ENCODE results near the gene DERA.

Gene DERA

GRCh38 chr12:15882118-15882971 is 28.8 kb upstream of the DERA start, which contains the start of gene STRAP (continued):
- no peak for TF ChIP-seq ZNF280C (tag by site-specific recombination; IDR thresholded peaks at IDR 0.05)
- peak; percentile 54; the same call in 1 of the 2 replicates for TF ChIP-seq ATF2 (tag by site-specific recombination; IDR thresholded peaks at IDR 0.05; ENCODE audit: low read depth)
- no peak; the same call in 1 of the 2 replicates for TF ChIP-seq ZNF792 (tag by site-specific recombination; IDR thresholded peaks at IDR 0.05)
- TF ChIP-seq KLF8 (tag by site-specific recombination; IDR thresholded peaks at IDR 0.05), result peak; percentile 86
- TF ChIP-seq ZNF155 (tag by site-specific recombination; IDR thresholded peaks at IDR 0.05), result no peak
- no peak for TF ChIP-seq ZNF837 (tag by site-specific recombination; IDR thresholded peaks at IDR 0.05)
- no peak for TF ChIP-seq ZNF626 (tag by site-specific recombination; IDR thresholded peaks at IDR 0.05)
- no peak for TF ChIP-seq ZBTB1 (tag by site-specific recombination; IDR thresholded peaks at IDR 0.05)
- TF ChIP-seq ZEB2 (tag by site-specific recombination; IDR thresholded peaks at IDR 0.05), result peak; percentile 74; the same call in 1 of the 2 replicates
- no peak for TF ChIP-seq PRDM10 (tag by site-specific recombination; IDR thresholded peaks at IDR 0.05)
- TF ChIP-seq ZNF501 (tag by site-specific recombination; IDR thresholded peaks at IDR 0.05), result no peak; the same call in 1 of the 2 replicates
- peak; percentile 68 for TF ChIP-seq ZNF600 (tag by site-specific recombination; IDR thresholded peaks at IDR 0.05)
- no peak for TF ChIP-seq ZBTB10 (tag by site-specific recombination; IDR thresholded peaks at IDR 0.05)
- TF ChIP-seq HOXA7 (CRISPR knock-in tag; IDR thresholded peaks at IDR 0.05; ENCODE audit: borderline replicate concordance), result no peak
- no peak for TF ChIP-seq ZNF776 (tag by site-specific recombination; IDR thresholded peaks at IDR 0.05; ENCODE audit: borderline replicate concordance)
- TF ChIP-seq CTCF (tag by site-specific recombination; IDR thresholded peaks at IDR 0.05), result no peak
- TF ChIP-seq ZBTB44 (tag by site-specific recombination; IDR thresholded peaks at IDR 0.05), result no peak
- TF ChIP-seq ZBTB7A (tag by site-specific recombination; IDR thresholded peaks at IDR 0.05; ENCODE audit: low read depth), result no peak
- TF ChIP-seq ZNF16 (tag by site-specific recombination; IDR thresholded peaks at IDR 0.05; ENCODE audit: low read depth), result no peak
- TF ChIP-seq ZNF202 (tag by site-specific recombination; IDR thresholded peaks at IDR 0.05; ENCODE audit: borderline replicate concordance), result no peak
- peak; percentile 33; the same call in 1 of the 2 replicates for TF ChIP-seq ZBTB6 (tag by site-specific recombination; IDR thresholded peaks at IDR 0.05)

Measured in HEK293 (cell line).